ENCODE measurements around the gene CRB3.

The CRB3 gene

GRCh38 chr19:6433663-6434062 lies 30.4 kb upstream of the CRB3 start, which contains the start of gene SLC25A41:
Gene SLC25A41 (minus strand): TSS chr19:6433763. CDS start chr19:6433693, 70 bp downstream.
- no peak for DNase-seq

DNA sequence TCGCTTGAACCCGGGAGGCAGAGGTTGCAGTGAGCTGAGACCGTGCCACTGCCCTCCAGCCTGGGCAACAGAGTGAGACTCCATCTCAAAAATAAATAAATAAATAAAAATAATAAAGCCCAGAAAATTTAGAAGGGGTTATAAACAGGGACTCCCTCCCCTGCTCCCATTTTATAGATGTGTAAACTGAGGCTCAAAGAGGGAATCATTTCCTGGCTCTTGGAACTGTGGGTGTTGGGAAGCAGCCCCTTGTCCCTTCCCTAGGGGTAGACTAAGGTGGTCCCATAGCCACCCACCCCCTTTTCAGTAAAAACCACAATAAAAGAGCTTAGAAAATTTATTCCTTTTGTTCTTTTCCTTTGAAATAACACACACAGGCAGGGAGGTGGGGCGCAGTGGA lies 24.3 kb upstream of the CRB3 start:
- DNase-seq: no peak

GRCh38 chr19:6440905-6441304 lies 23.2 kb upstream of the CRB3 start:
- no peak for DNase-seq

GRCh38 chr19:6442087-6442688 lies 21.9 kb upstream of the CRB3 start:
- no peak for DNase-seq

- DNase-seq: no peak
Measured at GRCh38 chr19:6443986-6444385, 20.1 kb upstream of the CRB3 start.

- DNase-seq: no peak
Measured at GRCh38 chr19:6446452-6446851, 17.6 kb upstream of the CRB3 start.

DNA sequence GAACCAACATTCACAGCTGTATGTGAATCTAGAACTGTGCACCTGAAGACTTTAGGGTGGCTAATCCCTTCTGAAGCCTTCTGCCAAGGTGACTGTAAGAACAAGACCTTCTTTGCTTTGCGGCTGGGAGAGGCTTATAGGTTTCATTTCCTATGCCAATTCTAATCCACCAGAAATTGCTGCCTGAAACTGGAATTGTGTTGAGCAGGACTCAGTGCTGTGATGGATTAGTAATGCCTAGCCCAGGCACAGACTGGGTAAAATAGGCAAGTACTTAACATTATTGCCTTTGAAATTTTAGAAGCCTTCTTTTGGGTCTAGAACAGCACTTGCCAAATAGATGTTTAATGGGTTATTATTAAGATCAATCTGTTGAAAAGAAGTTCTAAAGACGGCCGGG lies 16.0 kb upstream of the CRB3 start:
- DNase-seq: no peak

- DNase-seq: no peak
Measured at GRCh38 chr19:6450166-6450565, 13.9 kb upstream of the CRB3 start.

DNA sequence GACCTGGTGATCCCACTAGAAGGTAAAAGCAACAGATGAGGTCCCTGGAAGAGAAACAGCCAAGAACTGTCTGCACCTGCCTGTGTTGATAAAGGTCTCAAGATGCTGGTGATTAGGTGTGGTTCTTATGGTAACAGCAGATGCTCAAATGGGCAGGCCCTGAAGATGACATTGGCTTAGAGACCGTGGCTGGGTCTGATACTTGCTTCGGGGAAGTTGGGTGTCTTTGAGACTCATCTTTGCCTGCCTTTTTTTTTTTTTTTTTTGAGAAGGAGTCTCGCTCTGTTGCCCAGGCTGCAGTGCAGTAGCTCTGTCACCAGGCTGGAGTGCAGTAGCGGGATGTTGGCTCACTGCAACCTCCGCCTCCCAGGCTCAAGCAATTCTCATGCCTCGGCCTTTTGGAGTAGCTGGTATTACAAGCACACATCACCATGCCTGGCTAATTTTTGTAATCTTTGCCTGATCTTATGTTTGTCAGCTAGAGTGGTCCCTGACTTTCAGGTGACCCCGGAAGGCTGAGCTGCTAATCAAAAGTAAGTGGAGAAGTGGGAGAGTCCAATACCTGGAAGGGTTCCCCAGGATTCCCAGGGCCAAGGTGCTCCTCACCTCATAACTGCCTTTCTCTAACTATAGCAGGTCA lies 12.4 kb upstream of the CRB3 start:
- no peak for DNase-seq

GRCh38 chr19:6452223-6452614 lies 11.9 kb upstream of the CRB3 start:
- no peak for DNase-seq

DNA sequence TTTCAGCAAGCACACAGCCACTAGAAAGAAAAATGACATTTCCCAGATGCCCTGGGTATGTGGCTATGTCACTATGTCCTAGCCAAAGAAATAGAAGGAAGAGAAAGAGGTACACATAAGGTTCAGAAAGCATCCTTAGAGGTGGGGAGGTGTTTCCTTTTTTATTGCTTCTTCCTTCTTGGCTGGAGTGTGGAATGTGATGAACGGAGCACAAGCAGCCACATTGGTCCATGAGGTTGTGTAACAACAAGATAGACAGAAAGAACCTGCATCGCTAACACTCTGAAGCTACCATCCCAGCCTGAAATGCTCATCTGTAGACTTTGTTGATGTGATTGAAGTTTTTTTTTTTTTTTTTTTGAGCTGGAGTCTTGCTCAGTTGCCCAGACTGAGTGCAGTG lies 11.2 kb upstream of the CRB3 start:
- no peak for DNase-seq

GRCh38 chr19:6453951-6454565 lies 10.0 kb upstream of the CRB3 start:
- DNase-seq: no peak

DNA sequence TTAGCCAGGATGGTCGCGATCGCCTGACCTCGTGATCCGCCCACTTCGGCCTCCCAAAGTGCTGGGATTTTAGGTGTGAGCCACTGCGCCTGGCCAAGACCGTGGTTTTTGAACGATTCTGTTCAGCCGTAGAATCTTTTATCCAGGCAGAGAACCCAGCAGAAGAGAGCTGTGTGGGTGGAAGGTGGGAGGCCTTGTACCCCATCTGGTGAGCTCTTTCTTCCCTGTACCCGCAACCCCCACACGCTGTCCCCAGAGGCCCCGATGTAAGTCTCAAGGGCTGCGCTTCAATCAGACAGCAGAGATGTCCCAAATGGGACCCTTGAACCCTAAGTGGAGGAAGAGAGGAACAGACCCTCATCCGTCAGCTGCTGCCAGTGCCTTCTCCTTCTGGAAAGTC lies 8.1 kb upstream of the CRB3 start:
- DNase-seq: no peak

GRCh38 chr19:6457958-6458694 lies 5.9 kb upstream of the CRB3 start:
- no peak for DNase-seq

GRCh38 chr19:6458695-6459261 lies 5.3 kb upstream of the CRB3 start:
- no peak for DNase-seq

DNA sequence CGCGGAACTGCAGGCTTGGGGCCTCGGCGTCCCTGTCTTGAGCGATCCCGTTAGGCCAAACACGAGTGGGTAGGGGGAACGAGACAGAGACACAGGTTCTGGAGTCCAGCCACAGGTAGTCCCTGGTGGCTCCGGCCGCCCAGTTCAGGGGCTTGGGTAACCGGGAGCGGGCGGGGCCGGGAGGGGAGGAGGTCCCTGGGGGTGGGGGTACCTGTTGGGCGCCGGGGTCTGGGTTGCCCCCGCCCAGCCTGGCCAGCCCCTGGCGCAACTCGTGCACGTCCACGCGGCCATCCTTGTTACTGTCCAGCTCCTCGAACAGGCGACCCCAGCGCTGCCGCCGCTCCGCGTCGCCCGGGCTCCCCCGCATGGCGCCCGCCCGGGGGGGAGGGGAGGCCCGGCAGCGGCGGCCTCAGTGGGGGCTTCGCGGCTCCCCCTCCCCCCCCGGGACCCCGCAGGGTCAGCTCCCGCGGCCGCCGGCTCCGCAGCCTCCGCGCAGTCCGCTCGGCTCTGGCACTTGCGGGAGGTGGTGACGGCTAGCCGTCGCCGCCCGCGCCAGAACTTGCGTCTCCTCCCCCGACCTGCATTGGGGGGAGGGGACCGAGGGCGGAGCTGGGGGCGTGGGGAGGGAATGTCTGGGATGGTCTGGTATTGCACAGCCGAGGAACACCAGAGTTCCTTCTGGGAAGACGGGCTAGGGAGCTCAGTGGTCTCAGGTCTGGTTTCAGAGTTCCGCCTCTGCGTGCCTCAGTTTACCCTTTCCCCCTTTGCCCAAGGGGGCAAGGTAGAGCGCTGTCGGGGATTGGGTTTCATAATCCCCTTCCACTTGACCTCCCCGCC lies 4.6 kb upstream of the CRB3 start, which contains the start of gene SLC25A23:
SLC25A23 (minus strand) TSS at position 531 of the 837 bp plus-strand sequence; CDS start at position 367, 164 bp downstream.
- no peak for DNase-seq

DNA sequence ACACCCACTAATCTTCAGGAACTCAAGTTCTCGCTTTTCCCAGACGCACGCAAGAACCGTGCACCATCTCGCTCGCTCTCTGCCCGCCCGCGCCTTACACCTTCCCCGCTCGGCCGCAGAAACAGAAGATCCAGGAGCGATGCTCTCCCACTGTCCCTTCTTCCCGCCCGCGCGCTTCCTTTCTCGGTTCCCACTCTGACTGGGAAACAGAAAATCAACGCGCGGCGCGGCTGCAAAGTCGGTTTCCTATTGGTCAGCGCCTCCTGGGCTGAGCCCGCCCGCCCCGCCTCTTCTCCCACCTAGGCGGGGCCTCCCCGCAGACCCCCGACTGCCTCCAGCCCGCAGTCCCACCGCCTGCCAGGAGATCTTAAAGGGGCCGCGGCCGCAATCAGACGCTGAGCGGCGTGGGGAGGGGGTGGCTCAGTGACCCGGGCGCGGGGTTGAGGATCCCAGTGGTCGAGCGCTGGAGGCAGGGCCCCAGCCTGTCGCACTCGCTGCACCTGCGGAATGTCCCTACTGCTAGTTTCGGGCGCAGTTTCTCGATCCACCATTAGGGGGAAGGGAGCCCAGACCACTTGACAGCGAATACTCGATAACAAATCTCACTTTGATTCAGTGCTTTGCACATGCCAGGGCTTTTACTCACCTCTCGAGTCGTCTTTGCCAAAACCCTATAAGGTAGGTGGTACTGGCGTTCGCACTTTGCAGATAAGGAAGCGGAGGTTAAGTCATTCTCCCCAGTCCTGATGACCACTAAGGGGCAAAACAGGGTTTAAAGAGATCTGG lies 3.8 kb upstream of the CRB3 start:
- peak; percentile 96 to 98 for DNase-seq

GRCh38 chr19:6465006-6465405 lies 935 bp downstream of the CRB3 start:
- no peak for DNase-seq

GRCh38 chr19:6465663-6466062 lies 1.6 kb downstream of the CRB3 start:
- no peak for DNase-seq

DNA sequence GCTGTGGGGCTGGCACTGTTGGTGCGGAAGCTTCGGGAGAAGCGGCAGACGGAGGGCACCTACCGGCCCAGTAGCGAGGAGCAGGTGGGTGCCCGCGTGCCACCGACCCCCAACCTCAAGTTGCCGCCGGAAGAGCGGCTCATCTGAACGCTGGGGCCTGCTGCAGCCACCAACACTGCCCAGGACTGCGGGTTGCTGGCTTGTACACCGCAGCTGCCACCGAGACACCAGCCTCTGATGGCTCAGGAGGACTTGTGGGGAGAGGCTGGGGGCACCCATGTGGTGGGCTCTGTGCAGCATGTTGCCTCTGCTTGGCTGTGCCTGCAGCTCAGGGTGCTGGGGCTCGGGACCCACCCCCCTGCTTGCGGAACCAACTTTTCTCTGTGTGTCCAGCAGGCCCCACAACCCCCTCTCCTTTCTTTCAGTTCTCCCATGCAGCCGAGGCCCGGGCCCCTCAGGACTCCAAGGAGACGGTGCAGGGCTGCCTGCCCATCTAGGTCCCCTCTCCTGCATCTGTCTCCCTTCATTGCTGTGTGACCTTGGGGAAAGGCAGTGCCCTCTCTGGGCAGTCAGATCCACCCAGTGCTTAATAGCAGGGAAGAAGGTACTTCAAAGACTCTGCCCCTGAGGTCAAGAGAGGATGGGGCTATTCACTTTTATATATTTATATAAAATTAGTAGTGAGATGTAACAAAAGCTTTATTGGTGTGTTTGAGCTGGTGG lies 2.6 kb downstream of the CRB3 start:
- DNase-seq: no peak

- DNase-seq: no peak
Measured at GRCh38 chr19:6467384-6467783, 3.3 kb downstream of the CRB3 start.

All from cerebellar nuclear complex (tissue), 1 donor.